B cell (primary cell): ENCODE results near the gene TEP1. TPM values are rescaled to one million over a fixed set of nuclear protein-coding genes. Genes with fewer than 3 reads are reported as not detected.

ENCODE experiments used
- ATAC-seq: fragments of 200-7000 bp; cut with Tn5 transposase; one replicate; pipeline ENCODE4 v1.10.0; 2021; ENCODE audit warnings: low read depth, mild to moderate bottlenecking, moderate number of reproducible peaks, moderate library complexity
- CTCF ChIA-PET: fragments of 350-600 bp; sonication (Branson Sonifier 250); formaldehyde crosslinking; loops from one replicate; lab custom pipeline; 2021; ENCODE audit warnings: antibody characterized with exemption, inconsistent platforms; lab: Charles Lee
- POLR2A ChIA-PET: fragments of 350-600 bp; sonication (Branson Sonifier 250); formaldehyde crosslinking; loops from one replicate; lab custom pipeline; 2021; ENCODE audit warnings: antibody characterized with exemption; lab: Charles Lee
- DNase-seq: peaks from one replicate; pipeline ENCODE4 v3.0.0; 2013
- H2AFZ ChIP-seq: 2 replicates; pipeline ENCODE4 v1.6.1; 2012; ENCODE audit warnings: mild to moderate bottlenecking, low read depth, low read length; ENCODE audit not compliant: insufficient read depth, poor library complexity, severe bottlenecking
- H3K27ac ChIP-seq, 2 donors: 1 replicate in 1 of 2; 2 replicates in 1 of 2; pipeline ENCODE4 v1.5.1; 2012 to 2013; ENCODE audit warnings: low read length in 2 of 2, mild to moderate bottlenecking in 2 of 2, moderate library complexity in 1 of 2
- H3K27me3 ChIP-seq, 4 experiments: fragments of 200-600 bp in 1 of 4; sonication (generic) in 1 of 4; replicated peaks in 1 of 4; 1 replicate in 2 of 4; 2 replicates in 2 of 4; pipeline versions ENCODE4 v1.6.1 to v1.7.0; 2013 to 2016; ENCODE audit warnings: low read length in 3 of 4, mild to moderate bottlenecking in 2 of 4, mixed read lengths in 1 of 4, moderate library complexity in 1 of 4; ENCODE audit not compliant: insufficient read depth in 4 of 4, control insufficient read depth in 3 of 4; ENCODE audit errors: control extremely low read depth in 1 of 4
- H3K36me3 ChIP-seq, 2 experiments: replicated peaks in 1 of 2; 1 replicate in 1 of 2; 2 replicates in 1 of 2; pipeline versions ENCODE4 v1.6.1 to v1.7.1; 2013; ENCODE audit warnings: low read length in 1 of 2; ENCODE audit not compliant: insufficient read depth in 2 of 2, control insufficient read depth in 1 of 2; ENCODE audit errors: control extremely low read depth in 1 of 2, extremely low read depth in 1 of 2
- H3K4me1 ChIP-seq, 2 donors: fragments of 200-600 bp in 1 of 2; sonication (generic) in 1 of 2; 1 replicate in 1 of 2; 2 replicates in 1 of 2; pipeline versions ENCODE4 v1.5.1 to v1.6.1; 2013 to 2017; ENCODE audit warnings: low read length in 2 of 2; ENCODE audit not compliant: control insufficient read depth in 2 of 2, insufficient read depth in 2 of 2
- H3K4me2 ChIP-seq: replicated peaks from 2 replicates; pipeline ENCODE3; 2012; ENCODE audit warnings: mild to moderate bottlenecking, low read depth, low read length; ENCODE audit not compliant: poor library complexity, severe bottlenecking
- H3K4me3 ChIP-seq, 5 experiments: fragments of 200-600 bp in 1 of 5; sonication (generic) in 1 of 5; 1 replicate in 3 of 5; 2 replicates in 2 of 5; pipeline versions ENCODE4 v1.5.1 to v1.7.0; 2011 to 2016; ENCODE audit warnings: low read length in 4 of 5, mild to moderate bottlenecking in 4 of 5, low read depth in 2 of 5, control low read depth in 1 of 5, moderate library complexity in 1 of 5; ENCODE audit not compliant: insufficient read depth in 1 of 5; ENCODE audit errors: control extremely low read depth in 1 of 5, extremely low read depth in 1 of 5
- H3K79me2 ChIP-seq: fragments of 200-600 bp; sonication (generic); one replicate; pipeline ENCODE4 v1.6.0; 2016; ENCODE audit warnings: low read length; ENCODE audit not compliant: control insufficient read depth, insufficient read depth
- H3K9ac ChIP-seq: fragments of 200-600 bp; sonication (generic); 2 replicates; pipeline ENCODE4 v1.6.1; 2017; ENCODE audit warnings: mild to moderate bottlenecking, low read length, moderate library complexity
- H3K9me3 ChIP-seq, 3 donors: one replicate each; pipeline versions ENCODE4 v1.6.1 to v1.7.1; 2013; ENCODE audit warnings: low read length in 2 of 3; ENCODE audit not compliant: control insufficient read depth in 2 of 3, insufficient read depth in 1 of 3; ENCODE audit errors: control extremely low read depth in 1 of 3
- H4K20me1 ChIP-seq: 2 replicates; pipeline ENCODE4 v1.6.0; 2012; ENCODE audit warnings: mild to moderate bottlenecking, low read length; ENCODE audit not compliant: insufficient read depth, control insufficient read depth, poor library complexity, severe bottlenecking
- H3K27ac Mint-ChIP-seq: one replicate; pipeline ENCODE4 v1.8.0; 2021; ENCODE audit warnings: mixed read lengths
- H3K27me3 Mint-ChIP-seq: one replicate; pipeline ENCODE4 v1.8.0; 2021; ENCODE audit warnings: mixed read lengths
- H3K4me1 Mint-ChIP-seq: one replicate; pipeline ENCODE4 v1.8.0; 2021; ENCODE audit warnings: mixed read lengths
- H3K4me3 Mint-ChIP-seq: one replicate; pipeline ENCODE4 v1.8.0; 2021; ENCODE audit warnings: mixed read lengths
- H3K9me3 Mint-ChIP-seq: one replicate; pipeline ENCODE4 v1.8.0; 2022; ENCODE audit warnings: mixed read lengths; ENCODE audit not compliant: insufficient read depth
- EZH2 ChIP-seq: IDR thresholded peaks from 2 replicates; pipeline ENCODE4 v1.6.1; 2012; ENCODE audit warnings: borderline replicate concordance, low read depth, mild to moderate bottlenecking, moderate library complexity, low read length; ENCODE audit not compliant: insufficient read depth, poor library complexity, severe bottlenecking
- WGBS: methylation state at CpG from one replicate; pipeline ENCODE4 v1.1.5; 2013; ENCODE audit warnings: missing lambda C conversion rate; ENCODE audit not compliant: insufficient coverage; 5-methylcytosine and 5-hydroxymethylcytosine counted together
- intact Hi-C: fragments of 100-400 bp; cut with micrococcal nuclease; formaldehyde crosslinking; loops from one replicate; pipeline ENCODE4 v1.10.0; 2022
- polyA plus RNA-seq: library from polyadenylated mRNA; depleted of rRNA; stranded (reverse); fragments of >200 nt; gene quantifications from 2 replicates; pipeline ENCODE4 v1.2.3, GENCODE V29; 2012
- total RNA-seq, 2 donors: library from RNA; stranded (reverse); fragments of 120-200 nt in 1 of 2; gene quantifications; 1 replicate in 1 of 2; 2 replicates in 1 of 2; pipeline versions ENCODE4 v1.2.3 to v1.2.4, GENCODE V29; 2013 to 2022
- TF ChIP-seq, protein P1 (sequence below): fragments of 200-600 bp; IDR thresholded peaks from one replicate; pipeline ENCODE4 v1.8.0; 2022; ENCODE audit warnings: antibody characterized with exemption, mild to moderate bottlenecking

TEP1 gene
- total and polyA plus RNA-seq, 2 donors (not counting 1 experiment from before 2014, with no cell fraction given): 69.9 to 123 TPM

GRCh38 chr14:20329355-20329754 is 83.9 kb downstream of the TEP1 start:
- Histone ChIP-seq H3K36me3 (peaks cover 4 to 21% of the 10 kb centered on the region in 2 experiments), H3K9me3 (no peaks in the 10 kb centered on the region), H3K4me3 (no peak overlapping the region), H3K27me3 (no peaks in the 10 kb centered on the region), H3K9ac (no peak overlapping the region), H2AFZ (no peak overlapping the region), H3K4me1 (peaks cover 13 to 17% of the 10 kb centered on the region in 2 donors), H3K4me2 (no peak overlapping the region), H3K79me2 (peaks cover 44% of the 10 kb centered on the region), H4K20me1 (no peaks in the 10 kb centered on the region), H3K27ac (peak overlapping the region in 1 of 2 donors; percentile 7)
- H3K27ac Mint-ChIP-seq: no peak overlapping the region
- no CpG with 5 or more reads among the region's 2 CpGs for WGBS
- ChIA-PET POLR2A (interaction anchor here (0.6 to 0.7 kb wide), 2 partner anchors 13 to 20 kb away, joined by 3 to 5 read pairs; no protein-coding TSS in a partner anchor), CTCF (interaction anchor here (0.8 to 10.4 kb wide), 14 partner anchors 9 to 480 kb away, joined by 3 to 215 read pairs (median 4); partner anchors contain the start of genes PARP2 and TEP1)
- no peak overlapping the region for H3K4me3 Mint-ChIP-seq
- H3K9me3 Mint-ChIP-seq: no peaks in the 10 kb centered on the region
- intact Hi-C loops: loop anchor here (5.0 kb wide), 2 partner anchors 528 to 543 kb away; no protein-coding TSS in a partner anchor
- no peak for ATAC-seq
- H3K4me1 Mint-ChIP-seq: peaks cover 44% of the 10 kb centered on the region
- no peak for TF ChIP-seq EZH2
- TF ChIP-seq, protein P1, sequence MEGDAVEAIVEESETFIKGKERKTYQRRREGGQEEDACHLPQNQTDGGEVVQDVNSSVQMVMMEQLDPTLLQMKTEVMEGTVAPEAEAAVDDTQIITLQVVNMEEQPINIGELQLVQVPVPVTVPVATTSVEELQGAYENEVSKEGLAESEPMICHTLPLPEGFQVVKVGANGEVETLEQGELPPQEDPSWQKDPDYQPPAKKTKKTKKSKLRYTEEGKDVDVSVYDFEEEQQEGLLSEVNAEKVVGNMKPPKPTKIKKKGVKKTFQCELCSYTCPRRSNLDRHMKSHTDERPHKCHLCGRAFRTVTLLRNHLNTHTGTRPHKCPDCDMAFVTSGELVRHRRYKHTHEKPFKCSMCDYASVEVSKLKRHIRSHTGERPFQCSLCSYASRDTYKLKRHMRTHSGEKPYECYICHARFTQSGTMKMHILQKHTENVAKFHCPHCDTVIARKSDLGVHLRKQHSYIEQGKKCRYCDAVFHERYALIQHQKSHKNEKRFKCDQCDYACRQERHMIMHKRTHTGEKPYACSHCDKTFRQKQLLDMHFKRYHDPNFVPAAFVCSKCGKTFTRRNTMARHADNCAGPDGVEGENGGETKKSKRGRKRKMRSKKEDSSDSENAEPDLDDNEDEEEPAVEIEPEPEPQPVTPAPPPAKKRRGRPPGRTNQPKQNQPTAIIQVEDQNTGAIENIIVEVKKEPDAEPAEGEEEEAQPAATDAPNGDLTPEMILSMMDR: no peak
- H3K27me3 Mint-ChIP-seq: no peaks in the 10 kb centered on the region
- no peak for DNase-seq

- no peaks in the 10 kb centered on the region for H3K27me3 ChIP-seq
- no peak for TF ChIP-seq EZH2
- TF ChIP-seq, protein P1: no peak
- H3K36me3 ChIP-seq: peaks cover 4 to 24% of the 10 kb centered on the region in 2 experiments
- H3K4me2 ChIP-seq: no peak overlapping the region
- peaks cover 8 to 14% of the 10 kb centered on the region in 2 donors for H3K4me1 ChIP-seq
- no peaks in the 10 kb centered on the region for H4K20me1 ChIP-seq
- 80% methylated on average over 2 of the region's 2 CpGs for WGBS
- ATAC-seq: no peak
- H3K27ac ChIP-seq: peak overlapping the region in 1 of 2 donors; percentile 7
- peaks cover 45% of the 10 kb centered on the region for H3K79me2 ChIP-seq
- H3K9me3 Mint-ChIP-seq: no peaks in the 10 kb centered on the region
- H3K9ac ChIP-seq: no peak overlapping the region
- H3K27ac Mint-ChIP-seq: peak overlapping the region; percentile 32
- DNase-seq: no peak
- no peak overlapping the region for H3K4me3 Mint-ChIP-seq
- H3K4me1 Mint-ChIP-seq: peaks cover 44% of the 10 kb centered on the region
- no peaks in the 10 kb centered on the region for H3K27me3 Mint-ChIP-seq
- no peaks in the 10 kb centered on the region for H3K9me3 ChIP-seq
- intact Hi-C loops: loop anchor here (5.0 kb wide), 2 partner anchors 529 to 544 kb away; no protein-coding TSS in a partner anchor
- CTCF ChIA-PET: interaction anchor here (0.6 to 10.4 kb wide), 24 partner anchors 10 to 1136 kb away, joined by 3 to 215 read pairs (median 5); partner anchors contain the start of genes PARP2, RNASE4 and TEP1
- H2AFZ ChIP-seq: no peak overlapping the region
- H3K4me3 ChIP-seq: no peak overlapping the region
- POLR2A ChIA-PET: interaction anchor here (0.6 to 2.1 kb wide), 4 partner anchors 14 to 281 kb away, joined by 3 to 15 read pairs (median 4); partner anchors contain the start of gene PARP2
These were observed 84.6 kb downstream of the TEP1 start for GRCh38 chr14:20328705-20329104.
